Measurements from ENCODE around the gene SLC6A6. TPM values are rescaled to one million over a fixed set of nuclear protein-coding genes. Genes with fewer than 3 reads are reported as not detected.

The SLC6A6 gene
- polyA plus RNA-seq, 1 donor (not counting 4 experiments of a cell fraction or from before 2014, with no cell fraction given): 8.3 TPM

DNA sequence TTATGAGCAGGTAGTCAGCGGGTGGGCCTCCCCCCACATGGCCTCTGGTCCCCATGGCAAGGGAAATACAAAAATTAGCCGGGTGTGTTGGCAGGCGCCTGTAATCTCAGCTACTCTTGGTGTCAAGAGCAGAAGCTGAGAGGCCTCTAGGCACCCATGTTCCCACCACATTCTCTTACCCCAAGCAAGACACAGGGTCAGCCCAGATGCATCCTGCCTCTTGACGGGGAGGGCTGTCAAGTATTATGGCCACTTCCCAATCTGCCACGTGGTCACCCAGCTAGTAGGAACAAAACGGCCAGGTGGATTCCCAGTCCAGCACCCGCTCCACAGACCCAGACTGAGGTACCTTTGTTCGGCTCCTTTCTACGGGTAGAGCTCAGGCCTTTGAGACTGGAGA is 16.2 kb upstream of the SLC6A6 start:
- no peak for TF ChIP-seq EZH2 (IDR thresholded peaks at IDR 0.05; ENCODE audit: low read length)
- TF ChIP-seq, protein P1, sequence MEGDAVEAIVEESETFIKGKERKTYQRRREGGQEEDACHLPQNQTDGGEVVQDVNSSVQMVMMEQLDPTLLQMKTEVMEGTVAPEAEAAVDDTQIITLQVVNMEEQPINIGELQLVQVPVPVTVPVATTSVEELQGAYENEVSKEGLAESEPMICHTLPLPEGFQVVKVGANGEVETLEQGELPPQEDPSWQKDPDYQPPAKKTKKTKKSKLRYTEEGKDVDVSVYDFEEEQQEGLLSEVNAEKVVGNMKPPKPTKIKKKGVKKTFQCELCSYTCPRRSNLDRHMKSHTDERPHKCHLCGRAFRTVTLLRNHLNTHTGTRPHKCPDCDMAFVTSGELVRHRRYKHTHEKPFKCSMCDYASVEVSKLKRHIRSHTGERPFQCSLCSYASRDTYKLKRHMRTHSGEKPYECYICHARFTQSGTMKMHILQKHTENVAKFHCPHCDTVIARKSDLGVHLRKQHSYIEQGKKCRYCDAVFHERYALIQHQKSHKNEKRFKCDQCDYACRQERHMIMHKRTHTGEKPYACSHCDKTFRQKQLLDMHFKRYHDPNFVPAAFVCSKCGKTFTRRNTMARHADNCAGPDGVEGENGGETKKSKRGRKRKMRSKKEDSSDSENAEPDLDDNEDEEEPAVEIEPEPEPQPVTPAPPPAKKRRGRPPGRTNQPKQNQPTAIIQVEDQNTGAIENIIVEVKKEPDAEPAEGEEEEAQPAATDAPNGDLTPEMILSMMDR (optimal IDR thresholded peaks at IDR 0.05 in 1 of 3, IDR thresholded peaks at IDR 0.05 in 1 of 3, conservative IDR thresholded peaks at IDR 0.05 in 1 of 3; ENCODE audit: extremely low read depth in 1 of 3, insufficient read depth in 2 of 3, low read length in 3 of 3): no peak
- FAIRE-seq (no peak), DNase-seq (ENCODE audit: low read depth, low spot score) (no peak)
- Histone ChIP-seq H3K4me1 (ENCODE audit: control insufficient read depth, extremely low read depth, insufficient read depth, low read length) (no peaks in the 10 kb centered on the region), H3K4me2 (ENCODE audit: control insufficient read depth, extremely low read depth, insufficient read depth, low read depth, low read length) (no peak overlapping the region), H3K9me3 (ENCODE audit: control insufficient read depth, low read depth, low read length) (no peaks in the 10 kb centered on the region), H3K4me3 (ENCODE audit: control insufficient read depth in 2 of 3, extremely low read depth in 1 of 3, insufficient read depth in 2 of 3, low read depth in 1 of 3, low read length in 3 of 3) (no peak overlapping the region), H3K9ac (ENCODE audit: control insufficient read depth, extremely low read depth, insufficient read depth, low read length) (no peak overlapping the region), H3K79me2 (ENCODE audit: control insufficient read depth, insufficient read depth, low read length) (no peaks in the 10 kb centered on the region), H3K36me3 (ENCODE audit: control insufficient read depth in 2 of 2, extremely low read depth in 1 of 2, insufficient read depth in 2 of 2, low read length in 2 of 2) (no peaks in the 10 kb centered on the region), H3K9me1 (ENCODE audit: control insufficient read depth, extremely low read depth, insufficient read depth, low read length) (no peaks in the 10 kb centered on the region), H2AFZ (ENCODE audit: control insufficient read depth, low read length) (no peak overlapping the region), H3K27me3 (ENCODE audit: control insufficient read depth, extremely low read depth, insufficient read depth, low read length) (peaks cover 24% of the 10 kb centered on the region), H3K27ac (ENCODE audit: control insufficient read depth, insufficient read depth, low read length) (no peak overlapping the region), H4K20me1 (ENCODE audit: control insufficient read depth, extremely low read depth, insufficient read depth, low read length) (no peaks in the 10 kb centered on the region)
- dilution Hi-C loops (cut with MboI; ENCODE audit: extremely low pct_ligation_motif_present, low sequenced_read_pairs): no loop called here

DNA sequence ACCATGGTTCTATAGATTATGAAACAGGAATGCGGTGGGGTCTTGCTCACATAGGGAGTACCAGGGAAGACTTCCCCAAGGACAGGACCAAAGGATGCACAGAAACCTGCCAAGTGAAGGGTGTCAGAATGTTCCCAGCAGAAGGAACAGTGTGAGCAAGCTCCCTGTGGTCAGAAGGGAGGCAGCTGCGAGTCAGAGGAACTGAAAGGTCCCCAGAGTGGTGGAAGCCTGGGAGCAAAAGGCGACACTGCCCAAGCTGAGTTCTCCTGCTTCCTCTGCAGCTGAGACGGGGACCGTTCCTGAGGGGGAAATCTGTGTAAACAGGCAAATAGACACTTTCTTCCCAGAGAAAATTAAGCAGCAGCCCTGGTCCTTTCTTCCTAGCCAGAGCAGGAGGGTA is 14.2 kb upstream of the SLC6A6 start:
- Histone ChIP-seq H3K4me3 (ENCODE audit: control insufficient read depth in 2 of 3, extremely low read depth in 1 of 3, insufficient read depth in 2 of 3, low read depth in 1 of 3, low read length in 3 of 3) (no peak overlapping the region), H3K9me3 (ENCODE audit: control insufficient read depth, low read depth, low read length) (no peaks in the 10 kb centered on the region), H3K79me2 (ENCODE audit: control insufficient read depth, insufficient read depth, low read length) (no peaks in the 10 kb centered on the region), H3K9me1 (ENCODE audit: control insufficient read depth, extremely low read depth, insufficient read depth, low read length) (no peaks in the 10 kb centered on the region), H3K27me3 (ENCODE audit: control insufficient read depth, extremely low read depth, insufficient read depth, low read length) (peaks cover 16% of the 10 kb centered on the region), H2AFZ (ENCODE audit: control insufficient read depth, low read length) (no peak overlapping the region), H3K4me1 (ENCODE audit: control insufficient read depth, extremely low read depth, insufficient read depth, low read length) (no peaks in the 10 kb centered on the region), H3K36me3 (ENCODE audit: control insufficient read depth in 2 of 2, extremely low read depth in 1 of 2, insufficient read depth in 2 of 2, low read length in 2 of 2) (no peaks in the 10 kb centered on the region), H4K20me1 (ENCODE audit: control insufficient read depth, extremely low read depth, insufficient read depth, low read length) (no peaks in the 10 kb centered on the region), H3K27ac (ENCODE audit: control insufficient read depth, insufficient read depth, low read length) (no peak overlapping the region), H3K9ac (ENCODE audit: control insufficient read depth, extremely low read depth, insufficient read depth, low read length) (no peak overlapping the region), H3K4me2 (ENCODE audit: control insufficient read depth, extremely low read depth, insufficient read depth, low read depth, low read length) (no peak overlapping the region)
- no peak for DNase-seq (ENCODE audit: low read depth, low spot score)
- dilution Hi-C loops (cut with MboI; ENCODE audit: extremely low pct_ligation_motif_present, low sequenced_read_pairs): no loop called here
- FAIRE-seq: no peak
- TF ChIP-seq, protein P1 (optimal IDR thresholded peaks at IDR 0.05 in 1 of 3, IDR thresholded peaks at IDR 0.05 in 1 of 3, conservative IDR thresholded peaks at IDR 0.05 in 1 of 3; ENCODE audit: extremely low read depth in 1 of 3, insufficient read depth in 2 of 3, low read length in 3 of 3): no peak
- no peak for TF ChIP-seq EZH2 (IDR thresholded peaks at IDR 0.05; ENCODE audit: low read length)
